Transverse colon (tissue), 4 donors: ENCODE measurements around the gene MYOF.

Source experiments
- CTCF ChIP-seq, 5 experiments: fragments of 200-600 bp in 3 of 5; fragments of 450-650 bp in 2 of 5; sonication (generic) in 3 of 5; IDR thresholded peaks; 1 replicate in 2 of 5; 2 replicates in 3 of 5; pipeline ENCODE4 v1.5.1; 2016 to 2017; ENCODE audit warnings: antibody characterized with exemption in 5 of 5, inconsistent platforms in 3 of 5, mild to moderate bottlenecking in 2 of 5, moderate library complexity in 1 of 5
- POLR2A ChIP-seq: fragments of 450-650 bp; IDR thresholded peaks from one replicate; pipeline ENCODE4 v1.6.1; 2016; ENCODE audit warnings: antibody characterized with exemption, mild to moderate bottlenecking, moderate library complexity
- POLR2AphosphoS5 ChIP-seq, 3 donors: sonication (generic); formaldehyde crosslinking; IDR thresholded peaks; one replicate each; pipeline ENCODE4 v1.6.1; 2016; ENCODE audit warnings: antibody characterized with exemption in 3 of 3

GRCh38 chr10:93498166-93498565 lies 16.0 kb upstream of the MYOF start:
- TF ChIP-seq CTCF (IDR thresholded peaks at IDR 0.05), result no peak
- no peak for TF ChIP-seq POLR2A
- no peak for TF ChIP-seq POLR2AphosphoS5 (IDR thresholded peaks at IDR 0.05)
